Stomach (tissue), 4 donors: ENCODE measurements around the gene C6orf15.

ENCODE experiments used
- EP300 ChIP-seq: sonication (generic); formaldehyde crosslinking; IDR thresholded peaks from one replicate; pipeline ENCODE4 v1.6.1; 2017; ENCODE audit warnings: antibody characterized with exemption
- POLR2A ChIP-seq, 4 donors: fragments of 450-650 bp; IDR thresholded peaks; one replicate each; pipeline ENCODE4 v1.6.1; 2016; ENCODE audit warnings: antibody characterized with exemption in 4 of 4, control low read depth in 2 of 4, mild to moderate bottlenecking in 1 of 4, moderate library complexity in 1 of 4
- POLR2AphosphoS5 ChIP-seq, 3 donors: sonication (generic); formaldehyde crosslinking; IDR thresholded peaks; one replicate each; pipeline ENCODE4 v1.6.1; 2016; ENCODE audit warnings: antibody characterized with exemption in 3 of 3
- TF ChIP-seq, protein P1 (sequence below), 7 experiments: fragments of 450-650 bp in 4 of 7; fragments of 200-600 bp in 3 of 7; sonication (generic) in 3 of 7; IDR thresholded peaks; one replicate each; pipeline ENCODE4 v1.5.1; 2016 to 2019; ENCODE audit warnings: antibody characterized with exemption in 7 of 7, control low read depth in 2 of 7, mild to moderate bottlenecking in 1 of 7

DNA sequence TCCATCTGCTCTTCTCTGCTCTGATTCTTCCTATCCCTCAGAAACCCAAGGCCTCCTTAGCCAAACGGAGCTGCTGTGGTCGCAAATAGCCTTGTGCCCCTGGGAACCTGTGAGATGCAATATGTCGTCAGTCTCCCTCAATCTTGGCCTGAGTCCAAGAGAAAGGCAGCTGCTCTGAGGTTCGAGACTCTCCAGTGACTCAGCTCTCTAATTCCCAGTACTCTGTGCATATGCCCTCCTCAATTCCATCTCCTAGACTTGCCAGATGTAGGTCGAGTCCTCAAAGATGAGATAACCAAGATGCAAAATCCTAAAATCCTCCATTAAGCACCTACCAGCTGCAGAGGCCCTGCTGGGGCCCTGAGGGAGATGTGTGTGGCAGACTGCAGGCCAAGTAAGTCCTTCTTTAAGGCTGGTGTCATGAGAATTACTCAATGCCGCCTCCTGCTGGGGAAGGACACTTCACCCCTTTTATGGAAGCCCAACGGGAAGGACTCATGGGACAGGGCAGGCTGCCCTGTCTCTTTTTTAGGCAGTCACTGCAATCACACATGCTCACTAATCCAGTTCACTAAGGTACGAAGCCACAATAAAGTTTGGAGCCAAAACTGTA lies 28.5 kb downstream of the C6orf15 start:
- TF ChIP-seq POLR2AphosphoS5 (IDR thresholded peaks at IDR 0.05) (no peak), POLR2A (IDR thresholded peaks at IDR 0.05) (no peak), EP300 (no peak)
- TF ChIP-seq, protein P1, sequence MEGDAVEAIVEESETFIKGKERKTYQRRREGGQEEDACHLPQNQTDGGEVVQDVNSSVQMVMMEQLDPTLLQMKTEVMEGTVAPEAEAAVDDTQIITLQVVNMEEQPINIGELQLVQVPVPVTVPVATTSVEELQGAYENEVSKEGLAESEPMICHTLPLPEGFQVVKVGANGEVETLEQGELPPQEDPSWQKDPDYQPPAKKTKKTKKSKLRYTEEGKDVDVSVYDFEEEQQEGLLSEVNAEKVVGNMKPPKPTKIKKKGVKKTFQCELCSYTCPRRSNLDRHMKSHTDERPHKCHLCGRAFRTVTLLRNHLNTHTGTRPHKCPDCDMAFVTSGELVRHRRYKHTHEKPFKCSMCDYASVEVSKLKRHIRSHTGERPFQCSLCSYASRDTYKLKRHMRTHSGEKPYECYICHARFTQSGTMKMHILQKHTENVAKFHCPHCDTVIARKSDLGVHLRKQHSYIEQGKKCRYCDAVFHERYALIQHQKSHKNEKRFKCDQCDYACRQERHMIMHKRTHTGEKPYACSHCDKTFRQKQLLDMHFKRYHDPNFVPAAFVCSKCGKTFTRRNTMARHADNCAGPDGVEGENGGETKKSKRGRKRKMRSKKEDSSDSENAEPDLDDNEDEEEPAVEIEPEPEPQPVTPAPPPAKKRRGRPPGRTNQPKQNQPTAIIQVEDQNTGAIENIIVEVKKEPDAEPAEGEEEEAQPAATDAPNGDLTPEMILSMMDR (IDR thresholded peaks at IDR 0.05) = peak in 1 of 7 experiments; percentile 9
